Stimulated activated CD4-positive, alpha-beta T cell treated with anti-CD3 and anti-CD28 coated beads, Interleukin-1b, Interleukin-23, amount 100 ng/mL, for 24 hours (primary cell): ENCODE data around the gene GALNT1.

Experiments
- DNase-seq, 4 experiments: peaks; one replicate each; pipeline ENCODE4 v3.0.0-alpha.2; 2020; ENCODE audit warnings: low read depth in 4 of 4, low spot score in 1 of 4

The GALNT1 gene

DNA sequence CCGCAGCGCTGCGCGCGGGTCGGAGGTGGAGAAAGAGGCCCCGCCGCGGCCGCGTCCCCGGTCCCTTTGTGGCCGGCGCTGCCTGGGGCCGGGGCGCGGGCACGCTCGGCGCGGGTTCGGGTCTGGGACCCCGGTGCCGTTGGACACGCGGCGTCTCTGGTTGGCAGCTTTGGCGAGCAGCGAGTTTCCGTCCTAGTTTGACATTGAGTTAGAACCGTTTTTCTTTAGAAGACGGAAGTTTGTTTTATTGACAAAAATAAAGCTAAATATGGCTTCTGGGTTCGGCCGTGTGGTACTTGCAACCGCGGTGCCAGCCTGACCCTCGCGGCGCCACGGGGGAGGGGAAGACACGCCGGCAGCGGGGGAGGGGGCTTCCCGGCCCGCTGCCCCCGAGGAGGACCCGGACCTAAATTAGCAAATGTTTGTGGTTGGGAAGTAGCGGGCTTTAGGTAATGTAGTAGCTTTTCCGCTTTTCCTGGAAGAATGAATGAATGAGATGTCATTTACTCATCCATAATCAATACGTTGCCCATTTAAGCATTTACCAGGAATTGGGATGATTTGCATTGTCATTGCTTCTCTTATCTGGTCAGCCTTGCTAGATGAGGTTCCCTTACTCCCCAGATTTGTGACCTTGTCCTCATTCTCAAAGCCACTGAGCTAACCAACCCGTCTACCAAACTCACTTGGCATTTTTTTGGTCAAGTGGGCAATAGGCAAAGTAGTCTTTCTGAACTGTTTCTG lies 530 bp downstream of the GALNT1 start:
- DNase-seq, result no peak

DNA sequence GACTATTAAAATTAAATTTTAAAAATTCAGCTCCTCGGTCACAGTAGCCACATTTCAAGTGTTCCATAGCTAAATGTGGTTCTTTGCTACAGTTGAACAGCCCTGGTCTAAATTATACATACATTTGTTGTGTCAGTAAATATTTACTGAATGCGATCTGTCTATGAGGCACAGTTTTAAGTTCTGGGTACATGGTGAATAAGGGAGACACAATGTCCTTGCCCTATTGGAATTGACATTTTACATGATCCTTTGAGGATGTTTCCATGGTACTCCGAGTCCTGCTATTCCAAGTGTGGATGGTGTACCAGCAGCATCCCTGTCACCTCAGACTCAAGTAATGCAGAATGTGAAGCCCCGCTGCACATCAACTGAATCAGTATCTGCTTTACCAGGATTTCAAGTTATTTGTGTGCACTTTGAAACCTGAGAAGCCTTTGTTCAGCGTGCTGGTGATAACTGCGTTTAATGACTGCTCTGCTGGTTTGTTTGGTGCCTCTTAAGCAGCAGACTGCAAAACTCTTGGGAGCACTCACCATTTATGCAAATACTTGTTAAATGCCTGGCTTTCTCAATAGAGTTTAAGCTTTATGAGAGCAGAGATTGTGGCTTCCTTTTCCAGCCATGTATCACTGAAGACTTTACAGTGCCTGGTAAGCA lies 1.5 kb downstream of the GALNT1 start:
- DNase-seq, result no peak

DNA sequence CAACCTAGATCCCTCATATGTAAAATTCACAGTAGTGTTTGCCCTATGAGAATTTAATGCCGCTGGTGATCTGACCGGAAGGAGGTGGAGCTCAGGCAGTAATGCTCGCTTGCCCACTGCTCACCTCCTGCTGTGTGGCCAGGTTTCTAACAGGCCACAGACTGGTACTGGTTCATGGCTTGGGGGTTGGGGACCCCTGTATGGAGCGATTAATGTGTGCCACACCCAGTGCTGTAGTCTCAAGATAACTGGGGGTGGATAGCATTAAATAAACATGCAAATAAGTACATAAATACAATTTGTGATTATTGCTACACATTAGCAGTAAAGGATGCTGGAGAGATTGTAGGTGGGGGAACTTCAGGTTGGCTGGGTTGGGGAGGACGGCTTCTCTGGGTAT lies 3.2 kb downstream of the GALNT1 start:
- DNase-seq, result no peak

DNA sequence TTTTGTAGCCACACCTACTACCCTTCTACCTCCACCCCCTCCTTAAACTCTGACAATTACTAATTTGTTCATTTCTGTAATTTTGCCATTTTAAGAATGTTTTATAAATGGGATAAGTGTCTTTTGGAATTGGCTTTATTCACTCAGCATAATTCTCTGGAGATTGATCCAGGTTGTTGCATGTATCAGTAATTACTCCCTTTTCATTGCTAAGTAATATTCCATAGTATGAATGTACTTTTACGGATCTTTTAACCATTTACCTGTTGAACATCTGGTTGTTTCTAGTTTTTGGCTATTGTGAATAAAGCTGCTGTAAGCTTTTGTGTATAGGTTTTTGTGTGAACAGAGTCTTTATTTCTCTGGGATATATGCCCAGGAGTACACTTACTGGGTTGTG lies 4.1 kb downstream of the GALNT1 start:
- no peak for DNase-seq

DNA sequence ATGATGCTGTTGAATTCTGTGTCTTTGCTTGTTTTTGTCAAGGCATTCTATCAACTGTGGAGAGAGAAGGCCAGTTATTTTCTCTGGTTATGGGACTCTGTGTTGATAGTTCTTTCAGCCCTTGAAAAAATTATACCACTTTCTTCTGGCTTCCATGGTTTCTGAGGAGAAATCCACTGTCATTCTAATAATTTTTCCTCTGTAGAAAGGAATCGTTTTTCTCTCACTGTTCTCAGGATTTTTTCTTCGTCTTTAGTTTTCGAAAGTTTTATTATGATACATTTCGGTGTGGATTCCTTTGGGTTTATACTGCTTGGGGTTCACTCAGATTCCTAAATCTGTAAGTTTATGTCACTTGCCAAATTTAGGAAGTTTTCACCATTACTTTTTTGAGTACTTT lies 6.6 kb downstream of the GALNT1 start:
- DNase-seq, result no peak

DNA sequence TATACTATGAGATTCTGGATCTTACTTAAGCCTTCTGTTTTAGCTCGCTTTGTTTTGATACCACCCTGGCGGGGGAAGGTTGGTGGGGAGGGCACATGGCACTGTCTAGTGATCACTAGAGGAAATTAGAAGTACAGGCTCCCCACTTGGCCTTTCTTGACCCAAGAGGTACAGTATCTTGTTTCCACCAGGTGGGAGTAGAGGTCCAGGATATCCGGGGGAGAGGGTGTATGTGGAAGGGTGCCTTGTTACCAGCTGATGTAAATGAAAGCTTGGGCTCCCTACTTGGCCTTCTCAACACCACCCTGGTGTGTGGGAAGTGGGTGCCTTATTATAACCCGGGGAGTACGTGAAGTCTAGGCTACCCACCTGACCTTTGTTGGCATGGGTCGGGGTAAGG lies 7.5 kb downstream of the GALNT1 start:
- no peak for DNase-seq

DNA sequence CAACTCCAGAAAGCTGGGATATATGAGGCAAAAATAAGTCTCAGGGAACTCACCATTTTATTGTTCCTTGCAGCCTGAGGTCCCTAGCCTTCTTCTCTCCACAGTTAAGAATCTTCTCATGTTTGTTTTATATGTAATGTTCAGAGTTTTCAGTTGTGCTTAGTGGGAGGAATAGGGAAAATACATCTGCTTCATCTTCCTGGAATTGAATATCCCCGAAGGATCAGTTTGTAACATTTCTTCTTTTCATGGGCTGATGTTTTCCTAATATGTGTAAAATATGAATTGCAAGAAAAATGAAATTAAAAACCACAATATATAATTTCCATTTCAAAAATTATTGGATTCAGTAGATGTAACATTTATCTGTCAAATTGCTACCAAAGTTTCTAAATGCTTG lies 8.0 kb downstream of the GALNT1 start:
- DNase-seq, result no peak

DNA sequence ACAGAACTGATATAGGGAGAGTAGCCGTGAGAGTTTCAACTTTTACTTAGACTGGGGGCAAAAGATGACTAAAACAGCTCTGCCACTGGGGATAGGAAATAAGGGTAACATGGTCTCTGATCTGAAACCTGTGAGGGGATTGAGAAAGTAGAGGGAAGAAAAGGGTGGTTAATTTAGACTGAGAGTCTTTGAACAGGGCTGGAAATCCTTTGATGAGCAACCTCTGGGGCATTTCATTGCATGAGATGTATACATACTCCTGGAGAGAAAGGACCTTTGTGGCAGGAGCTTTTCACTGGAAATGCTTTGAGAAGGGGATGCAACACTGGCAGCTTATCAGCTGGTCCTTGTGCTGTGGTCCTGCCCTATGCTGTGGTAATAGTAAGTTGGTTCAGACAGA lies 9.4 kb downstream of the GALNT1 start:
- DNase-seq, result no peak

DNA sequence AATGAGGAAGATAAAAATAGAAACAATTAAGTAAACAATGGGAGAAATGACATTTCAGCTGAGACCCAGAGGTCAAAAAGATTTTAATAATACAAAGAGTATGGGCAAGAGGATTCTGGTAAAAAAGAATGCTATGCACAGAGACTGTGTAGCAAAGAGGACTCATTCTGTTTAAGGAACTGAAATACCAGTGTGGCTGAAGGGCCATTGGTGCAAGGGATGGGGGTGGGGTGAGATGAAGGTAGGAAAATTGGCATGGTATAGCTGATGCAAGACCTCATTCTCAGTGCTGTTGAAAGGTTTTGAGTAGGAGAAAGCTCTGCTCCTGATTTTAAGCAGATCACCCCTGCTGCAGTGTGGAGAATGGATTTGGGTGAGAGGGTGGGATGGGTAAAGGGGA lies 10.8 kb downstream of the GALNT1 start:
- DNase-seq, result no peak

DNA sequence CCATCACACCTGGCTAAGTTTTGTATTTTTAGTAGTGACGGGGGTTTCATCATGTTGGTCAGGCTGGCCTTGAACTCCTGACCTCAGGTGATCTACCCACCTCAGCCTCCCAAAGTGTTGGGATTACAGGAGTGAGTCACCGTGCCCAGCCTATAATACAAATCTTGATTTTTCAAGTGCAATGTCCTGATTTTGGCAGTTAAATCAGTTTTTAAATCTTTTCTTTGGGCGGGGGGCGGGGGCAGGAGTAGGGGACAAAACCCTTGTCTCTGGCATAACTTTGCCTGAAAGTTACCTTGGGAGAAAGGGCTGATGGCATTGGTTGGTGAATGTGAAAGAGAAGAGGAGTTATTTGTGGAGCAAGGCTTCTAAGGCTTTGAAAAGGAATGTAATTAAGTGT lies 12.3 kb downstream of the GALNT1 start:
- DNase-seq, result no peak

DNA sequence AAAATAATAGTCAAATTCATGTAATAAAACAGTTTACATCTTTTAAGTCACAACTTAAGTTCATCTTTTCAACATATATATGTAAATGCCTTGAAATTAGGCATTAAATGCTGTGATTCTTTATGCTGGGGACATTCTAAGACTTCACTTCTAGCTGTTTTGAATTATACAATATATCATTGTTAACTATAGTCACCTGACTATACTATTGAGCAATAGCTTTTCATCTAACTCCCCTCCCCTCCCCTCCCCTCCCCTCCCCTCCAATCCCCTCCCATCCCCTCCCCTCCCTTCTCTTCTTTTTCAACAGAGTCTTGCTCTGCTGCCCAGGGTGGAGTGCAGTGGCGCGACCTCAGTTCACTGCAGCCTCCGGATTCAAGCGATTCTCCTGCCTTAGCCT lies 16.2 kb downstream of the GALNT1 start:
- DNase-seq, result no peak

DNA sequence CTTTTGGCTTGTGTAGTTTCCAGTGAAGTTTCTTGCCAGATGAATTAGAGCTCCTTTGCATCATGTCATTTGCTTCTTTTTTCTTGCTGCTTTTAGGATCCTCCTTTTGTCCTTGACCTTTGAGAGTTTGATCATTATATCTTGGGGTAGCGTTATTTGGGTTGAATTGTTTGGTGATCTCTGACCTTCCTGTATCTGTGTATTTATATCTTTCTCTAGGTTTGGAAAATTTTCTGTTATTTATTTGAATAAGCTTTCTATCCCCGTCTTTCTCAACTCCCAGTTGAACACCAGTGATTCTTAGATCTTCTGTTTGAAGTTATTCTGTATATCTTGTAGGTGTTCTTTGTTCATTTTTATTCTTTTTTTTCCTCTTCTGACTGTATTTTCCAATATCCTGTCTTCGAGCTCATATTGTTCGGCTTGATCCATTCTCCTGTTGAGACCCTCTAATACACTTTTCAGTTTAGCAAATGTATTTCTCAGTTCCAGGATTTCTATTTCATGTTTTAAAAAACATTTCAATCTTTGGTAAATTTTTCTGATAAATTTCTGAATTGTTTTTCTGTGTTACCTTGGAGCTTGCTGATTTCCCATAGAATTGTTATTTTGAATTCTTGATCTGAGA lies 20.8 kb downstream of the GALNT1 start:
- no peak for DNase-seq

DNA sequence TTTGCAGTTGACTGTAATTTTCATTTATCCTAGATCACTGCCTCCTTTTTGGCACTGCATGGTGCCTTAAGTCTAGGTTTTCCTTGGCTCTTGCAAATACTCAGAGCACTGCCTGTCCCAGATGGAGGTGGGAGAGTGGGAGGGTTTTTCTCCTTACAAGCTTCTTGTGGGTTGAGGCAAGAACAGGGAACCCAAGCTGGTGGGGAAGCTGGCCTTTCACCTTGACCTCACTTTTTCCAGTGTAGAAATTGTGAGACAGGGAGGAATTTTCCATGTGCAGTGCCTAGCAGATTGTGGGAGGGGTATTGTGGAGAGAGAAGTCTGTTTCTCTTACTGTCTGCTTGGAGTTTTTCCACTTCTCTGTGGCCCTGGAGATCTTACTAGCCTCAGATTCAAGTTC lies 21.5 kb downstream of the GALNT1 start:
- DNase-seq, result no peak

DNA sequence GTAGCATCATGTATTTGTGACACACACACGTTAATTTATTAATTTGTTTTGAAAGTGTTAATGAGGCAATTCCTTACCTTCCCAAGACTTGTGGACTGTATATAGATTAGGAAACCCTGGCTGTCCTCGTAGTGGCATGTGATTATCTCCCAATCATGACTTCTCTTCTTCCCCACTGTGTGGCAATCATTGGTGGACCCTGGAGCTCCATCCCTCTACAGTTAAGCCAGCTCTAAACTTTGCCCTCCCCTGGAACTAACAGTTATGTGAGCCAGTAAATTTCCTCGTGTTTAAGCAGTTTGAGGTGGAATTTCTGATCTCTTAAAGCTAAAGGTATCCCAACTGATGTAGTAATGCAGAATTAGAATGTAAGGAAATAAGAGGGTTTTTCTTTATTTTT lies 22.0 kb downstream of the GALNT1 start:
- no peak for DNase-seq

DNA sequence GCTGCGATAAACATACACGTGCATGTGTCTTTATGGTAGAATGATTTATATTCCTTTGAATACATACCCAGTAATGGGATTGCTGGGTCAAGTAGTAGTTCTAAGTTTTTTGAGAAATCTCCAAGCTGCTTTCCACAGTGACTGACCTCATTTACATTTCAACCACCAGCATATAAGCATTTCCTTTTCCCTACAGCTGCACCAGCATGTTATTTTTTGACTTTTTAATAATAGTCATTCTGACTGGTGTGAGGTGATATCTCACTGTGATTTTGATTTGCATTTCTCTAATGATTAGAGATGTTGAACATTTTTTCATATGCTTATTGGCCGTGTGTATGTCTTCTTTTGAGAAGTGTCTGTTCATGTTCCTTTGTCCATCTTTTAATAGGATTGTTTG lies 22.8 kb downstream of the GALNT1 start:
- DNase-seq, result no peak

DNA sequence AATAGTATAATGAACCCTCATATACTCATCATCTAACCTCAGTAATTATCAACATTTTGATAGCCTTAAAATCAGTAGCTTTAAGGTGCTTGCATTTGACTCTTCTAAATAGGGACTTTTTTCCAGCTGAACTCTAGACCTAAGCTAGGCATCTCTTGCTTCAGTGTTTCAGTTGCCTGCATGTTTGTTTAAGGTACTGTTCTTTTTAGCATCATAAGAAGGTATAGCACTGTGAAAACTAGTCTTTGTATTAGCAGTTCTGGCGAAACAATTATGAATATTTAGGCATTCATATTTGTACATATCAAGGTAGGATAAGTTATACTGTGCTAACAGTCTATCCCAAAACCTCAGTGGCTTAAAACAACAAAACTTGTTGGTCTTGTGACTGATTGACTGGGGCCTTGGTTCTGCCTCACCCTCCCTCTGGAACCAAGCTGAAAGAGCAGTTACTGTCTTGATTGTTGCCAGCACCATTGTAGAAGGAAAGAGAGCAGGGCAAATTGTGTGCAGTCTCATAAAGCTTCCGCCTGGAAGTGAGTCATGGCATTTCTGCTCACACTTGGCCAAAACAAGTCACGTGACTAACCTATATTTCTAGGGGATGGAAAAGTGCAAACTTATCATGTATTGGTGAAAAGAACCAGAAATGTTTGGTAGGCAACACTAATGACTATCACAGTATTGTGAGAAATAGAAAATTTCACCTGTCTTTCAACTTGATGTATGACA lies 24.3 kb downstream of the GALNT1 start:
- no peak for DNase-seq

DNA sequence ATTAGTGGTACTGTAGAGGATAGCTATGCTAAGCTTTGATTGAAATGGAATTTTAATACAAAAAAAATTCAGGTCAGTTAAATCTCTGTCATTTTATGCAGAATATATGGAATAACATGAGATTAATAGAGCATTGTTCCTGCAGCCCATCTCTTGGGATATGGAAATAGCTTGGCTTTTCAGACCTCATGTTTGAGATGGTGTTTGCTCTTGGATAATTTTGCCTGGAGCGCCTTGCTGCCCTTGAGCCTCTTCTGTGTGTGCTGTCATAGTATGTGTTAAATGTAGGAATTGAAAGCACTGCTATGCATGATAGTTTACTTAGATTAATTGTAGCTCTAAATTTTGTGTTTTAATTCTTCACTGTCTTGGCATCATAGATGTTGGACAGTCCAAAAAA lies 27.7 kb downstream of the GALNT1 start:
- no peak for DNase-seq

DNA sequence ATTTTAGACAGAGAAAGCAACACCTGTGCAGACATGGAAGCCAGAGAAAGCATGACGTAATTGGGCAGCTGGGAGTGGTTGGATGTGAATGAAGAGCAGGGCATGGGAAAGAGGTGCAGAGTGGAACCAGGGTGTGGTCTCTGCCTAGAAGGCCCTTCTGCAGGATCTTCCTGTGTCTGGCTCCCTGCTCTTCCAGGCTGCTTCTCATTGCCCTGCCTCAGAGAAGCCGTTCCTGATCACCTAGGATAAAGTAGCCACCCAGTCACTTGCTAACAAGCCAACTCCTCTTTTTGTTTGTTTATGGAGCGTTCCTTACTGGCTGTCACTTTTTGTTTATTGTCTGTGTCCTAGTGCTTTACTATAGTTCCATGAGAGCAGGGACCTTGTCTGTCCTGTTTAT lies 28.5 kb downstream of the GALNT1 start:
- DNase-seq, result no peak

DNA sequence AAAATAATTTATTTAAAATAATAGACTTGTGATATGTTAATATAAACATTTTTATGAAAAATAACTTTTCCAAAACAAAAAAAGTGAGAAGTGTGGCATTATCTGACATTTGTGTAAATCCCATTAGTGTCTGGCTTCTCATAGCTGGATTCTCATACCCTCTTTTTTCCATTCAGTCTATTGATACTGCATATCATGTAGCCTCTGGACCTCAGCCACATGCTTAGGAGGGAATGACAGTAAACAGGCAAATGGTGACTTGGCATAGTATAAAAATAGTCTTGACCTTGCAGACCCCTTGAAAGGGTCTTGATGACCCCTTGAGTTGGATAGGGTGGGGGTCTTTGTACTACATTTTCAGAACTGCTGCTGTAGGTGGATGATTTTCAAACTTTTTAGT lies 29.2 kb downstream of the GALNT1 start:
- no peak for DNase-seq

DNA sequence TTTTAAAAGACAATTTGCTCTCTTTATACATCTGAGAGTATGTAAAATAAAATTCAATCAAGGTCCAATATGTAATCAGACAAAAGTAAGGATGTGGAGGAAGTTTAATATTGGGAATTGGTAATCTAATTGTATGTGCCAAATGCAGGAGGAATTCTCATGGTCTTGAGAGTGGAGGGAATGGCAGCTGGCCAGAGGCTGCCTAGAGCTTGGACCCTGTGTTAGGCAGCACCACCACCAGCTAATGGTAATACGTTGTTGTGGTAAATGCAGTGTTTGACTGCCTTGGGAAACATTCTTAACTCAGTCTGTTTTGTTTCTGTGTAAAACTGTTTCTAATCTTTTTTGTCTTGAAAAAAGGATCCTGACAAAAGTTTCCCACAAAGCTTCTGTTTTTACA lies 30.0 kb downstream of the GALNT1 start:
- no peak for DNase-seq

DNA sequence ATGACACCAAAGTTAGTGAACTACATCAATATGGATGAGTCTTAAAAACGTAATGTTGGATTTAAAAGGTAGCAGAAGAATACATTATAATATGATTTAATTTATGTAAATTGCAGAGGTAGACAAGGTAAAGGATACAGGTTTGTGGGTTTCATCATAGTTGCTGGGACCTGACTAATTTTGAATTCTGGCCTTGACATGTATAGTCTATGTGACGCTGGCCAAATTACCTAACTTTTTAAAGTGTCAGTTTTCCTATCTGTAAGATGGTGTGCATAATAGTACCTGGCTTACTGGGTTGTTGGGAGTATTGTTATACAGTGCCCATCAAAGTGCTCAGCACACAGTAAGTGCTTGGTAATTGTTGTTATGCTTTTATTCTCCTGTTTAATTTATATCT lies 34.5 kb downstream of the GALNT1 start:
- DNase-seq, result no peak
